Caco-2 (cell line): Measurements from ENCODE around the gene DPP9. TPM values are rescaled to one million over a fixed set of nuclear protein-coding genes. Genes with fewer than 3 reads are reported as not detected.
"Not testable (repeated sequence)": the region's sequence is repeated elsewhere in the genome, so short reads cannot be mapped to it uniquely, and the experiment has no call there.

Source experiments
- BruUV-seq: library from RNA; stranded (reverse); fragments of 400-500 nt; replicated peaks from 2 replicates; lab custom pipeline; 2021; lab: Mats Ljungman, UMichigan
- CTCF ChIA-PET: fragments of 300-600 bp; sonication (Branson Sonifier 250); formaldehyde crosslinking; loops from one replicate; lab custom pipeline; 2022; ENCODE audit warnings: antibody characterized with exemption; lab: Charles Lee
- POLR2A ChIA-PET: fragments of 300-600 bp; sonication (Branson Sonifier 250); formaldehyde crosslinking; loops from one replicate; lab custom pipeline; 2022; ENCODE audit warnings: antibody characterized with exemption; lab: Charles Lee
- DNase-seq, 2 experiments: peaks; one replicate each; pipeline versions ENCODE4 v3.0.0 to v3.0.0-alpha.2; 2020 to 2022
- H3K27me3 ChIP-seq: replicated peaks from 2 replicates; pipeline ENCODE4 v1.6.0; 2011; ENCODE audit warnings: low read length; ENCODE audit not compliant: control insufficient read depth, insufficient read depth
- H3K36me3 ChIP-seq: 2 replicates; pipeline ENCODE4 v1.5.1; 2011; ENCODE audit warnings: low read length; ENCODE audit not compliant: control insufficient read depth, insufficient read depth
- H3K4me1 ChIP-seq: fragments of 250-450 bp; sonication (Bioruptor Pico); 2 replicates; pipeline ENCODE4 v1.5.1; 2020; ENCODE audit warnings: mild to moderate bottlenecking
- H3K4me3 ChIP-seq: 2 replicates; pipeline ENCODE4 v1.5.1; 2011; ENCODE audit warnings: low read depth, mild to moderate bottlenecking, control low read depth, low read length
- H3K9me3 ChIP-seq: fragments of 250-450 bp; sonication (Bioruptor Pico); 2 replicates; pipeline ENCODE4 v1.5.1; 2020; ENCODE audit warnings: mild to moderate bottlenecking, moderate library complexity
- H3K27ac Mint-ChIP-seq: one replicate; pipeline ENCODE4 v1.8.0; 2022; ENCODE audit warnings: mixed read lengths; ENCODE audit not compliant: unreplicated experiment
- H3K27me3 Mint-ChIP-seq: one replicate; pipeline ENCODE4 v1.8.0; 2022; ENCODE audit warnings: mixed read lengths; ENCODE audit not compliant: insufficient read depth, unreplicated experiment
- H3K36me3 Mint-ChIP-seq: one replicate; pipeline ENCODE4 v1.8.0; 2022; ENCODE audit warnings: mild to moderate bottlenecking, mixed read lengths; ENCODE audit not compliant: insufficient read depth, unreplicated experiment
- H3K4me1 Mint-ChIP-seq: one replicate; pipeline ENCODE4 v1.8.0; 2022; ENCODE audit warnings: low read depth, mixed read lengths; ENCODE audit not compliant: unreplicated experiment
- H3K4me3 Mint-ChIP-seq: one replicate; pipeline ENCODE4 v1.8.0; 2022; ENCODE audit warnings: mild to moderate bottlenecking, moderate library complexity, mixed read lengths; ENCODE audit not compliant: unreplicated experiment
- H3K9me3 Mint-ChIP-seq: one replicate; pipeline ENCODE4 v1.8.0; 2022; ENCODE audit warnings: mixed read lengths; ENCODE audit not compliant: unreplicated experiment
- CTCF ChIP-seq, 2 experiments: fragments of 200-600 bp in 1 of 2; IDR thresholded peaks; 1 replicate in 1 of 2; 2 replicates in 1 of 2; pipeline versions ENCODE4 v1.5.1 to v1.8.0; 2011 to 2022; ENCODE audit warnings: antibody characterized with exemption in 1 of 2, control low read depth in 1 of 2, inconsistent platforms in 1 of 2, low read depth in 1 of 2, low read length in 1 of 2, mild to moderate bottlenecking in 1 of 2, moderate library complexity in 1 of 2; ENCODE audit not compliant: insufficient read depth in 1 of 2, severe bottlenecking in 1 of 2, unreplicated experiment in 1 of 2
- intact Hi-C: fragments of 100-400 bp; cut with micrococcal nuclease; formaldehyde crosslinking; loops from one replicate; pipeline ENCODE4 v1.10.0; 2022; ENCODE audit not compliant: unreplicated experiment
- total RNA-seq: library from RNA; stranded (reverse); gene quantifications from 2 replicates; pipeline ENCODE4 v1.2.3, GENCODE V29; 2022

Gene DPP9
- total RNA-seq, 1 experiment from 2014 or later: 63.2 TPM

DNA sequence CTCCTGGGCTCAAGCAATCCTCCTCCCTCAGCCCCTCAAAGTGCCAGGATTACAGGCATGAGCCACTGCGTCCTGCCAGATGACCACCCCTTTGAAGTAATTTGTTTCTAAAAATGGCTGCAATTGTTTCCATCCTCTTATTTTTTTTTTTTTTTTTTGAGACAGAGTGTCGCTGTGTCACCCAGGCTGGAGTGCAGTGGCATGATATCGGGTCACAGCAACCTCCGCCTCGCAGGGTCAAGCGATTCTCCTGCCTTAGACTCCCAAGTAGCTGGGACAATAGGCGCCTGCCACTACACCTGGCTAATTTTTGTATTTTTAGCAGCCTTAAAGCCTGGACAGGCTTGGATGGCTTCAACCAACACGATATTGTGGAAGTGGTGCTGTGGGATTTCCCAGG is 22.3 kb upstream of the DPP9 start:
- no TSS peak for BruUV-seq
- no peaks in the 10 kb centered on the region for H3K27me3 ChIP-seq
- TF ChIP-seq CTCF (IDR thresholded peaks at IDR 0.05; ENCODE audit: insufficient read depth in 1 of 2, low read depth in 1 of 2, low read length in 1 of 2, severe bottlenecking in 1 of 2, unreplicated experiment in 1 of 2): no peak
- H3K4me3 Mint-ChIP-seq: no peak overlapping the region
- peaks cover 4% of the 10 kb centered on the region for H3K36me3 Mint-ChIP-seq
- intact Hi-C loops: no loop called here
- no peaks in the 10 kb centered on the region for H3K9me3 ChIP-seq
- H3K27me3 Mint-ChIP-seq: peaks cover 28% of the 10 kb centered on the region
- H3K27ac Mint-ChIP-seq: no peak overlapping the region
- no peaks in the 10 kb centered on the region for H3K4me1 ChIP-seq
- H3K4me3 ChIP-seq: no peak overlapping the region
- DNase-seq: no peak
- H3K36me3 ChIP-seq: no peaks in the 10 kb centered on the region
- no peaks in the 10 kb centered on the region for H3K9me3 Mint-ChIP-seq
- ChIA-PET POLR2A (interaction anchor here (0.6 kb wide), 2 partner anchors 11 to 14 kb away, joined by 3 to 8 read pairs; no protein-coding TSS in a partner anchor), CTCF (interaction anchor here (0.7 kb wide), 1 partner anchor 45 kb away, joined by 4 read pairs; the partner anchor contains the start of gene FEM1A)
- no peaks in the 10 kb centered on the region for H3K4me1 Mint-ChIP-seq

GRCh38 chr19:4745175-4745574 is 21.5 kb upstream of the DPP9 start:
- H3K9me3 ChIP-seq, H3K4me3 Mint-ChIP-seq, H3K36me3 Mint-ChIP-seq, H3K27ac Mint-ChIP-seq, DNase-seq, CTCF ChIA-PET, BruUV-seq, H3K4me1 Mint-ChIP-seq, H3K4me3 ChIP-seq, H3K4me1 ChIP-seq, H3K36me3 ChIP-seq, H3K27me3 ChIP-seq, H3K9me3 Mint-ChIP-seq, intact Hi-C loops: not testable (repeated sequence)
- H3K27me3 Mint-ChIP-seq: peaks cover 27% of the 10 kb centered on the region
- POLR2A ChIA-PET: interaction anchor here (0.6 kb wide), 1 partner anchor 12 kb away, joined by 3 read pairs; no protein-coding TSS in a partner anchor

DNA sequence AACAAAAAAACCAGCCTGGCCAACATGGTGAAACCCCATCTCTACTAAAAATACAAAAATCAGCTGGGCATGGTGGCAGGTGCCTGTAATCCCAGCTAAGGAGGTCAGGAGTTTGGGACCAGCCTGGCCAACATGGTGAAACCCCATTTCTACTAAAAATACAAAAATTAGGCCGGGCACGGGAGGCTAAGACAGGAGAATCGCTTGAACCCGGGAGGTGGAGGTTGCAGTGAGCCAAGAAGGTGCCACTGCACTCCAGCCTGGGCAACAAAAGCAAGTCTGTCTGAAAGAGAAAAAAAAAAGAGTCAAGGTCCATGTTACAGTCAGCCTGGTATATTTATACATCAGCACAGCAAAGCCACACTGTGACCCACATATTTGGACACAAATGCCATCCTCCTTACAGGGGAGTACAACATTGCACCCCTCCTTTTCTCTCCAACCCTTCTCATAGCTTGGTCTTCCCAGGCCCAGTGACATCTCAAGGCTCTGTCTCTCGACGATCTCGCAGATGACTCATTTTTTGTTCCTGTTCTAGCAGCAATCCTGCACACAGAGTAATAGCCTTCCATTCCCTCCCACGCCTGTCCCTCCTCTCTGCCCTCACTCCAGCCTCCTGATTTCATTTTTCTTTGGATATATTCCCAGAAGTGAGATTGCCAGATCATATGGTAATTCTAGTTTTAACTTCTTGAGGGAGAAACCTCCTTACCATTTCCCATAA is 21.0 kb upstream of the DPP9 start:
- no peak for DNase-seq
- H3K4me3 Mint-ChIP-seq: no peak overlapping the region
- H3K36me3 Mint-ChIP-seq: peaks cover 4% of the 10 kb centered on the region
- ChIA-PET POLR2A (no interaction called here), CTCF (no interaction called here)
- Histone ChIP-seq H3K9me3 (no peaks in the 10 kb centered on the region), H3K4me1 (no peaks in the 10 kb centered on the region), H3K4me3 (no peak overlapping the region), H3K36me3 (no peaks in the 10 kb centered on the region), H3K27me3 (no peaks in the 10 kb centered on the region)
- H3K27ac Mint-ChIP-seq: no peak overlapping the region
- intact Hi-C loops: no loop called here
- TF ChIP-seq CTCF (IDR thresholded peaks at IDR 0.05; ENCODE audit: insufficient read depth in 1 of 2, low read depth in 1 of 2, low read length in 1 of 2, severe bottlenecking in 1 of 2, unreplicated experiment in 1 of 2): no peak
- peaks cover 24% of the 10 kb centered on the region for H3K27me3 Mint-ChIP-seq
- no peaks in the 10 kb centered on the region for H3K9me3 Mint-ChIP-seq
- no peaks in the 10 kb centered on the region for H3K4me1 Mint-ChIP-seq
- no TSS peak for BruUV-seq
